Measurements from ENCODE around the gene CACNG4.

CACNG4 gene

GRCh38 chr17:66944351-66945146 lies 20.0 kb upstream of the CACNG4 start:
- DNase-seq = peak; percentile 41

- DNase-seq = no peak
These were observed 19.2 kb upstream of the CACNG4 start for GRCh38 chr17:66945147-66945835.

- DNase-seq = no peak
These were observed 18.3 kb upstream of the CACNG4 start for GRCh38 chr17:66946251-66946650.

GRCh38 chr17:66947311-66947710 lies 17.2 kb upstream of the CACNG4 start:
- no peak for DNase-seq

GRCh38 chr17:66948061-66948750 lies 16.3 kb upstream of the CACNG4 start:
- DNase-seq = no peak

- no peak for DNase-seq
These were observed 15.0 kb upstream of the CACNG4 start for GRCh38 chr17:66949501-66949900.

- no peak for DNase-seq
These were observed 14.2 kb upstream of the CACNG4 start for GRCh38 chr17:66950325-66950724.

GRCh38 chr17:66950886-66951604 lies 13.5 kb upstream of the CACNG4 start:
- DNase-seq = no peak

- DNase-seq = no peak
These were observed 12.9 kb upstream of the CACNG4 start for GRCh38 chr17:66951605-66951953.

GRCh38 chr17:66952031-66952524 lies 12.4 kb upstream of the CACNG4 start:
- no peak for DNase-seq

- no peak for DNase-seq
These were observed 11.6 kb upstream of the CACNG4 start for GRCh38 chr17:66952681-66953629.

- no peak for DNase-seq
These were observed 10.9 kb upstream of the CACNG4 start for GRCh38 chr17:66953630-66954020.

GRCh38 chr17:66954632-66955031 lies 9.9 kb upstream of the CACNG4 start:
- no peak for DNase-seq

GRCh38 chr17:66955821-66956220 lies 8.7 kb upstream of the CACNG4 start:
- DNase-seq = no peak

- no peak for DNase-seq
These were observed 7.6 kb upstream of the CACNG4 start for GRCh38 chr17:66956941-66957340.

GRCh38 chr17:66957343-66957742 lies 7.2 kb upstream of the CACNG4 start:
- DNase-seq = no peak

GRCh38 chr17:66957951-66958579 lies 6.4 kb upstream of the CACNG4 start:
- peak; percentile 47 for DNase-seq

- no peak for DNase-seq
These were observed 4.7 kb upstream of the CACNG4 start for GRCh38 chr17:66959641-66960375.

- no peak for DNase-seq
These were observed 3.9 kb upstream of the CACNG4 start for GRCh38 chr17:66960613-66961012.

- no peak for DNase-seq
These were observed 992 bp upstream of the CACNG4 start for GRCh38 chr17:66963521-66963908.

All from right hindlimb (tissue), 1 donor.